A549 (cell line): ENCODE measurements around the gene CCDC197. TPM values are rescaled to one million over a fixed set of nuclear protein-coding genes. Genes with fewer than 3 reads are reported as not detected.

Source experiments
- ATAC-seq, 2 experiments: fragments of 200-7000 bp in 1 of 2; fragments of >200 bp in 1 of 2; cut with Nextera tagmentation in 1 of 2; cut with Tn5 transposase in 1 of 2; 3 replicates each; pipeline versions ENCODE4 v1.8.0 to v1.9.1; 2018 to 2020; ENCODE audit warnings: mild to moderate bottlenecking in 1 of 2, moderate library complexity in 1 of 2
- CTCF ChIA-PET: fragments of 300-600 bp; sonication (Branson Sonifier 250); formaldehyde crosslinking; extraction: SDS; loops from one replicate; lab custom pipeline; 2021; ENCODE audit warnings: antibody characterized with exemption, inconsistent platforms; lab: Yijun Ruan, JAX
- POLR2A ChIA-PET: fragments of 350-600 bp; formaldehyde crosslinking; extraction: SDS; loops from one replicate; lab custom pipeline; 2021; ENCODE audit warnings: antibody characterized with exemption, inconsistent platforms; lab: Yijun Ruan, JAX
- DNase-seq, 2 experiments: peaks; one replicate each; pipeline versions ENCODE4 v3.0.0 to v3.0.0-alpha.2; 2011 to 2016; ENCODE audit warnings: low read depth in 1 of 2, low spot score in 1 of 2
- FAIRE-seq: peaks from 2 replicates; lab custom pipeline; 2011; peaks lifted over from hg19 to GRCh38; lab: Jason Lieb, UNC
- H3K27ac ChIP-seq, 2 experiments: fragments of >200 bp; sonication (Bioruptor Twin); formaldehyde crosslinking; 3 replicates each; pipeline ENCODE4 v1.5.1; 2016 to 2017
- H3K4me1 ChIP-seq: fragments of >200 bp; sonication (Bioruptor Twin); formaldehyde crosslinking; 3 replicates; pipeline ENCODE4 v1.6.1; 2016
- H3K4me2 ChIP-seq: fragments of >200 bp; sonication (Bioruptor Twin); formaldehyde crosslinking; 3 replicates; pipeline ENCODE4 v1.6.1; 2016
- H3K4me3 ChIP-seq: fragments of >200 bp; sonication (Bioruptor Twin); formaldehyde crosslinking; 3 replicates; pipeline ENCODE4 v1.5.1; 2016
- H3K9me3 ChIP-seq: fragments of >200 bp; sonication (Bioruptor Twin); formaldehyde crosslinking; 3 replicates; pipeline ENCODE4 v1.6.1; 2016
- ATOH8 ChIP-seq: fragments of 250-450 bp; sonication (Bioruptor Pico); IDR thresholded peaks from 2 replicates; pipeline ENCODE4 v1.5.0; 2020; ENCODE audit warnings: low read depth, mild to moderate bottlenecking, moderate library complexity
- BCL3 ChIP-seq: fragments of >200 bp; sonication (Bioruptor Twin); formaldehyde crosslinking; IDR thresholded peaks from 3 replicates; pipeline ENCODE4 v1.6.1; 2016
- CBX2 ChIP-seq: fragments of 200-600 bp; sonication (generic); IDR thresholded peaks from 2 replicates; pipeline ENCODE4 v1.6.1; 2016; ENCODE audit warnings: low read depth, mild to moderate bottlenecking, borderline replicate concordance
- CBX8 ChIP-seq: fragments of 200-600 bp; sonication (generic); IDR thresholded peaks from 2 replicates; pipeline ENCODE4 v1.6.1; 2016
- CHD4 ChIP-seq: fragments of 200-600 bp; sonication (generic); IDR thresholded peaks from 2 replicates; pipeline ENCODE4 v1.6.1; 2016; ENCODE audit warnings: antibody characterized with exemption, mild to moderate bottlenecking, borderline replicate concordance
- EHF ChIP-seq: fragments of 250-450 bp; sonication (Bioruptor Pico); IDR thresholded peaks from 2 replicates; pipeline ENCODE4 v1.5.0; 2020; ENCODE audit warnings: mild to moderate bottlenecking
- EHMT2 ChIP-seq: fragments of 200-600 bp; sonication (generic); IDR thresholded peaks from 2 replicates; pipeline ENCODE4 v1.6.1; 2016; ENCODE audit warnings: antibody characterized with exemption, low read depth, mild to moderate bottlenecking, moderate library complexity
- ELK1 ChIP-seq: fragments of 150-350 bp; IDR thresholded peaks from 2 replicates; pipeline ENCODE4 v1.6.1; 2014; ENCODE audit warnings: low read depth, mild to moderate bottlenecking, low read length
- FOSB ChIP-seq: fragments of 250-450 bp; sonication (Bioruptor Pico); IDR thresholded peaks from 2 replicates; pipeline ENCODE4 v1.5.0; 2020; ENCODE audit warnings: mild to moderate bottlenecking, moderate library complexity
- FOXS1 ChIP-seq: fragments of 250-450 bp; sonication (Bioruptor Pico); IDR thresholded peaks from 2 replicates; pipeline ENCODE4 v1.5.0; 2020; ENCODE audit warnings: mild to moderate bottlenecking, moderate library complexity
- HMGXB4 ChIP-seq: fragments of 250-450 bp; sonication (Bioruptor Pico); IDR thresholded peaks from 2 replicates; pipeline ENCODE4 v1.5.0; 2021; ENCODE audit warnings: mild to moderate bottlenecking, moderate library complexity, borderline replicate concordance
- JUN ChIP-seq, 2 experiments: fragments of >200 bp; sonication (Bioruptor Twin); formaldehyde crosslinking; IDR thresholded peaks; 2 replicates in 1 of 2; 3 replicates in 1 of 2; pipeline ENCODE4 v1.6.1; 2016 to 2017
- KDM1A ChIP-seq: fragments of 200-600 bp; sonication (generic); IDR thresholded peaks from 2 replicates; pipeline ENCODE4 v1.6.1; 2016; ENCODE audit warnings: low read depth, mild to moderate bottlenecking
- MAZ ChIP-seq: fragments of 150-350 bp; IDR thresholded peaks from 2 replicates; pipeline ENCODE4 v1.6.1; 2014; ENCODE audit warnings: antibody characterized with exemption, low read depth, low read length, borderline replicate concordance
- RAD21 ChIP-seq, 2 experiments: fragments of >200 bp in 1 of 2; sonication (Bioruptor Twin) in 1 of 2; formaldehyde crosslinking in 1 of 2; IDR thresholded peaks in 1 of 2; conservative IDR thresholded peaks in 1 of 2; 2 replicates in 1 of 2; 3 replicates in 1 of 2; pipeline ENCODE4 v1.6.1; 2012 to 2018; ENCODE audit warnings: inconsistent platforms in 1 of 2
- REST ChIP-seq: fragments of 200-600 bp; sonication (generic); IDR thresholded peaks from 2 replicates; pipeline ENCODE4 v1.6.1; 2016; ENCODE audit warnings: antibody characterized with exemption, mild to moderate bottlenecking, moderate library complexity
- RFX5 ChIP-seq: fragments of 450-650 bp; IDR thresholded peaks from 2 replicates; pipeline ENCODE4 v1.7.1; 2014; ENCODE audit warnings: antibody characterized with exemption, mild to moderate bottlenecking, moderate library complexity
- RNF2 ChIP-seq: fragments of 200-600 bp; sonication (generic); IDR thresholded peaks from 2 replicates; pipeline ENCODE4 v1.6.1; 2016; ENCODE audit warnings: low read depth, mild to moderate bottlenecking, antibody characterized with exemption, moderate library complexity, borderline replicate concordance
- TP53 ChIP-seq: fragments of 250-450 bp; sonication (Bioruptor Pico); IDR thresholded peaks from 2 replicates; pipeline ENCODE4 v1.5.0; 2021; ENCODE audit warnings: mild to moderate bottlenecking, moderate library complexity
- USF2 ChIP-seq: fragments of 450-650 bp; IDR thresholded peaks from 2 replicates; pipeline ENCODE4 v1.6.1; 2014; ENCODE audit warnings: antibody characterized with exemption
- ZFP36 ChIP-seq: fragments of 450-650 bp; IDR thresholded peaks from 2 replicates; pipeline ENCODE4 v1.6.1; 2014; ENCODE audit warnings: borderline replicate concordance; ENCODE audit not compliant: partially characterized antibody
- ZNF302 ChIP-seq: fragments of 250-450 bp; sonication (Bioruptor Pico); IDR thresholded peaks from 2 replicates; pipeline ENCODE4 v1.9.0; 2021; ENCODE audit warnings: inconsistent platforms, mild to moderate bottlenecking, moderate library complexity
- WGBS: methylation state at CpG from one replicate; pipeline ENCODE4 v1.1.6; 2017; ENCODE audit errors: missing lambda C conversion rate; 5-methylcytosine and 5-hydroxymethylcytosine counted together
- polyA plus RNA-seq, 4 experiments: library from polyadenylated mRNA; depleted of rRNA in 3 of 4; stranded (reverse); fragments of >200 nt; fragmentation: RNase III in 1 of 4; extraction: RNeasy Plus Mini Kit Qiagen cat#74134 plus additional on column Dnase treatment in 1 of 4; gene quantifications; 2 replicates in 3 of 4; 3 replicates in 1 of 4; pipeline ENCODE4 v1.2.3, GENCODE V29; 2011 to 2017
- TF ChIP-seq, protein P1 (sequence below): IDR thresholded peaks from 2 replicates; pipeline ENCODE4 v1.6.1; 2012
- TF ChIP-seq, protein P2 (sequence below): IDR thresholded peaks from 2 replicates; pipeline ENCODE4 v1.6.1; 2012

CCDC197 gene
- polyA plus RNA-seq, 2 of the 4 experiments (the other 2 are of a cell fraction): not detected

DNA sequence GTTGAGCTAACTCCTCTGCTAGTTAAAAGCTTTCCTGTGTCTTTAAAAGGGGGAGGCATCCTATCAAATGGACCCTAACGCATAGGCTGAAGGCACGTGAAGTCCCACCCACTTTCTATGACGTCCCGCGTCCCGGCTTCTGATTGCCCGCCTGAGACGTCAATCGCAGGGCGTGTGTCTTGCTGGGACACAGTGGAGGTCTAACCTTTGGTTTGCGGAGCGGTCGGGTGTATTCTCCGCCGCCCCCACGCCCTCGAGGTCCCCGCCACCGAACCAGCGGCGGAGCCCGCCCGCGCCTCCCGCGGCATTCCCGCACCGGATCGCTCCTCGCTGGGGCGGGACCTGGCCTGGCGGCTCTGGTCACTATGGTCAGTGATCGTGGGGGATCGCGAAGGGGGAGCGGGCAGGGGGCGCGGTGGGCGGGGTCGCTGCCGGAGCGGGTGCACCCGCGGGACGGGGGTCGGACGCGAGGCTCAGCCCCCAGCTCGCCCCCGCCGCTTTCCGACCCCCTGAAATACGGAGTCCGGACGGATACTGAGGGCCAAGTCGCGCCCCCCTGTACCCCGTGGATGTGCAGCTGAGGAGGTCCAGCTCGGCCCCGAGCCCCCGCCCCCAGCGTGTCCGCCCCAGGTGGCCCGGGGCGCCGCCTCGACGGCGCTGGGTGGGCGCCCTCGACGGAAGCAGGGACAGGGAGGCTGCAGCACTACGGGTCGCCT is 29.2 kb downstream of the CCDC197 start, which contains the start of gene OTUB2:
Gene OTUB2, plus strand, starts transcription at position 168 of the 716 bp plus-strand sequence. Its CDS starts 198 bp downstream, at position 366.
- peak within 1 kb of the TSS; percentile 82 to 95 for H3K27ac ChIP-seq
- peak; percentile 93 to 99 for ATAC-seq
- no peak for TF ChIP-seq ZNF302 (CRISPR knock-in tag)
- TF ChIP-seq HMGXB4 (CRISPR knock-in tag): no peak
- TF ChIP-seq, protein P1, sequence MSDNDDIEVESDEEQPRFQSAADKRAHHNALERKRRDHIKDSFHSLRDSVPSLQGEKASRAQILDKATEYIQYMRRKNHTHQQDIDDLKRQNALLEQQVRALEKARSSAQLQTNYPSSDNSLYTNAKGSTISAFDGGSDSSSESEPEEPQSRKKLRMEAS: peak; percentile 85
- no peak for TF ChIP-seq FOXS1
- TF ChIP-seq ZFP36: no peak
- TF ChIP-seq EHF (CRISPR knock-in tag): no peak
- no peak for TF ChIP-seq EHMT2
- TF ChIP-seq RFX5: no peak
- no peak for TF ChIP-seq BCL3
- 0 out of 5 replicates have a peak, but pooled peaks of 1 of the 2 experiments have one; percentile 13 for TF ChIP-seq JUN (IDR thresholded peaks at IDR 0.05)
- no peak for TF ChIP-seq RNF2
- no peak for TF ChIP-seq CHD4
- no peak for TF ChIP-seq CBX8
- no peak; the same call in 1 of the 2 replicates for TF ChIP-seq USF2
- no peak for TF ChIP-seq CBX2
- TF ChIP-seq RAD21 (conservative IDR thresholded peaks at IDR 0.05 in 1 of 2, IDR thresholded peaks at IDR 0.05 in 1 of 2): no peak
- no peak for TF ChIP-seq REST
- TF ChIP-seq KDM1A: no peak
- TF ChIP-seq TP53: no peak
- TF ChIP-seq ATOH8: no peak
- no peak for TF ChIP-seq MAZ
- no peak for TF ChIP-seq ELK1
- TF ChIP-seq, protein P2, sequence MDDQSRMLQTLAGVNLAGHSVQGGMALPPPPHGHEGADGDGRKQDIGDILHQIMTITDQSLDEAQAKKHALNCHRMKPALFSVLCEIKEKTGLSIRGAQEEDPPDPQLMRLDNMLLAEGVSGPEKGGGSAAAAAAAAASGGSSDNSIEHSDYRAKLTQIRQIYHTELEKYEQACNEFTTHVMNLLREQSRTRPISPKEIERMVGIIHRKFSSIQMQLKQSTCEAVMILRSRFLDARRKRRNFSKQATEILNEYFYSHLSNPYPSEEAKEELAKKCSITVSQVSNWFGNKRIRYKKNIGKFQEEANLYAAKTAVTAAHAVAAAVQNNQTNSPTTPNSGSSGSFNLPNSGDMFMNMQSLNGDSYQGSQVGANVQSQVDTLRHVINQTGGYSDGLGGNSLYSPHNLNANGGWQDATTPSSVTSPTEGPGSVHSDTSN: peak; percentile 96
- TF ChIP-seq FOSB: no peak

More for the DNA sequence above, 29.2 kb downstream of the CCDC197 start, which contains the start of gene OTUB2:
- CTCF ChIA-PET: interaction anchor here (1.1 to 1.5 kb wide), 8 partner anchors 10 to 111 kb away, joined by 3 to 6 read pairs (median 3); no protein-coding TSS in a partner anchor
- 0% methylated on average over 2 of the region's 74 CpGs for WGBS
- DNase-seq (peak; percentile 99 to 100), FAIRE-seq (peak; percentile 94)
- Histone ChIP-seq H3K4me1 (peaks cover 10% of the 10 kb centered on the region; the same call in 2 of the 3 replicates), H3K4me3 (peak within 1 kb of the TSS; percentile 70), H3K4me2 (peak within 1 kb of the TSS; percentile 82), H3K9me3 (no peaks in the 10 kb centered on the region)
- POLR2A ChIA-PET: interaction anchor here (0.8 kb wide), 1 partner anchor 10 kb away, joined by 3 read pairs; no protein-coding TSS in a partner anchor
